HG02970 (cell line): Measurements from ENCODE around the gene NPIPB8.
"Not testable (repeated sequence)": the region's sequence is repeated elsewhere in the genome, so short reads cannot be mapped to it uniquely, and the experiment has no call there.

Experiments
- ATAC-seq: cut with Tn5 transposase; IDR thresholded peaks from one replicate; pipeline ENCODE4 v1.9.1; 2021; ENCODE audit warnings: mild to moderate bottlenecking, moderate library complexity, moderate number of reproducible peaks; ENCODE audit not compliant: unreplicated experiment, low FRiP score

NPIPB8 gene

GRCh38 chr16:28606291-28607115, 31.4 kb upstream of the NPIPB8 start:
- ATAC-seq = no peak

- ATAC-seq = no peak
These were observed 30.7 kb upstream of the NPIPB8 start for GRCh38 chr16:28607116-28607623.

GRCh38 chr16:28607681-28608495, 30.0 kb upstream of the NPIPB8 start:
- not testable (repeated sequence) for ATAC-seq

- not testable (repeated sequence) for ATAC-seq
These were observed 29.4 kb upstream of the NPIPB8 start for GRCh38 chr16:28608496-28608808.

- ATAC-seq = not testable (repeated sequence)
These were observed 28.8 kb upstream of the NPIPB8 start for GRCh38 chr16:28608867-28609596.

GRCh38 chr16:28609631-28610594, 28.0 kb upstream of the NPIPB8 start, which contains the start of gene SULT1A1:
Gene SULT1A1, minus strand, starts transcription at chr16:28610044. Its CDS starts 1,189 bp downstream, at chr16:28608855.
- no peak for ATAC-seq

- ATAC-seq = no peak
These were observed 27.2 kb upstream of the NPIPB8 start for GRCh38 chr16:28610595-28611191.

- not testable (repeated sequence) for ATAC-seq
These were observed 25.2 kb upstream of the NPIPB8 start for GRCh38 chr16:28612359-28613280.

GRCh38 chr16:28613912-28614311, 24.0 kb upstream of the NPIPB8 start:
- ATAC-seq = not testable (repeated sequence)

GRCh38 chr16:28614561-28614960, 23.3 kb upstream of the NPIPB8 start:
- ATAC-seq = not testable (repeated sequence)

- not testable (repeated sequence) for ATAC-seq
These were observed 22.2 kb upstream of the NPIPB8 start for GRCh38 chr16:28615486-28616223.

- ATAC-seq = not testable (repeated sequence)
These were observed 21.7 kb upstream of the NPIPB8 start for GRCh38 chr16:28616224-28616577.

GRCh38 chr16:28616636-28617035, 21.2 kb upstream of the NPIPB8 start:
- ATAC-seq = no peak

GRCh38 chr16:28617874-28618273, 20.0 kb upstream of the NPIPB8 start:
- ATAC-seq = no peak

- ATAC-seq = not testable (repeated sequence)
These were observed 17.5 kb upstream of the NPIPB8 start for GRCh38 chr16:28620316-28620715.

- no peak for ATAC-seq
These were observed 16.2 kb upstream of the NPIPB8 start for GRCh38 chr16:28621481-28622155.
